H9 (cell line): ENCODE measurements around the gene ABCC4. TPM values are rescaled to one million over a fixed set of nuclear protein-coding genes. Genes with fewer than 3 reads are reported as not detected.

ENCODE experiments used
- DNase-seq: peaks from one replicate; pipeline ENCODE4 v3.0.0-alpha.2; 2017
- H2AFZ ChIP-seq: one replicate; pipeline ENCODE4 v1.6.1; 2013; ENCODE audit warnings: mild to moderate bottlenecking, low read length, control low read depth, moderate library complexity
- H2AK5ac ChIP-seq: 2 replicates; pipeline ENCODE4 v1.6.1; 2013; ENCODE audit warnings: low read length, control low read depth, mixed read lengths; ENCODE audit not compliant: insufficient read length
- H2BK120ac ChIP-seq: one replicate; pipeline ENCODE4 v1.6.1; 2013; ENCODE audit warnings: low read depth, mild to moderate bottlenecking, low read length, control low read depth, inconsistent platforms; ENCODE audit not compliant: poor library complexity, severe bottlenecking
- H2BK12ac ChIP-seq: 2 replicates; pipeline ENCODE4 v1.6.1; 2013; ENCODE audit warnings: low read length, control low read depth, mixed read lengths, low read depth; ENCODE audit not compliant: insufficient read length
- H2BK15ac ChIP-seq: 2 replicates; pipeline ENCODE4 v1.6.1; 2013; ENCODE audit warnings: low read depth, low read length, control low read depth
- H2BK20ac ChIP-seq: one replicate; pipeline ENCODE4 v1.6.1; 2013; ENCODE audit warnings: low read depth, mild to moderate bottlenecking, low read length, control low read depth, inconsistent platforms; ENCODE audit not compliant: poor library complexity, severe bottlenecking
- H2BK5ac ChIP-seq: 2 replicates; pipeline ENCODE4 v1.6.1; 2013; ENCODE audit warnings: low read length, control low read depth, mixed read lengths; ENCODE audit not compliant: insufficient read length
- H3K14ac ChIP-seq: 2 replicates; pipeline ENCODE4 v1.6.1; 2013; ENCODE audit warnings: low read length, control low read depth; ENCODE audit not compliant: insufficient read depth
- H3K18ac ChIP-seq: 2 replicates; pipeline ENCODE4 v1.6.1; 2013; ENCODE audit warnings: low read depth, mild to moderate bottlenecking, mixed read lengths, low read length, control low read depth; ENCODE audit not compliant: insufficient read length
- H3K23ac ChIP-seq: 2 replicates; pipeline ENCODE4 v1.6.1; 2013; ENCODE audit warnings: low read length, control low read depth, mixed read lengths, low read depth; ENCODE audit not compliant: insufficient read length
- H3K23me2 ChIP-seq: 2 replicates; pipeline ENCODE4 v1.6.1; 2013; ENCODE audit warnings: low read depth, mild to moderate bottlenecking, mixed read lengths, low read length, control low read depth; ENCODE audit not compliant: insufficient read length, poor library complexity, severe bottlenecking
- H3K27ac ChIP-seq: 2 replicates; pipeline ENCODE4 v1.5.1; 2013; ENCODE audit warnings: low read length, control low read depth, mixed read lengths, low read depth; ENCODE audit not compliant: insufficient read length
- H3K27me3 ChIP-seq: 2 replicates; pipeline ENCODE4 v1.6.1; 2013; ENCODE audit warnings: low read length, control low read depth, inconsistent platforms; ENCODE audit not compliant: insufficient read depth
- H3K4ac ChIP-seq: 2 replicates; pipeline ENCODE4 v1.6.1; 2013; ENCODE audit warnings: low read depth, mild to moderate bottlenecking, control low read depth, inconsistent platforms, low read length, moderate library complexity
- H3K4me1 ChIP-seq: 2 replicates; pipeline ENCODE4 v1.6.1; 2013; ENCODE audit warnings: low read length, control low read depth, inconsistent platforms; ENCODE audit not compliant: insufficient read depth
- H3K4me2 ChIP-seq: 2 replicates; pipeline ENCODE4 v1.6.1; 2013; ENCODE audit warnings: low read length, control low read depth, mixed read lengths; ENCODE audit not compliant: insufficient read length, insufficient read depth
- H3K56ac ChIP-seq: 2 replicates; pipeline ENCODE4 v1.6.1; 2013; ENCODE audit warnings: low read depth, mild to moderate bottlenecking, mixed read lengths, low read length, control low read depth; ENCODE audit not compliant: insufficient read length
- H3K79me1 ChIP-seq: 2 replicates; pipeline ENCODE4 v1.6.1; 2013; ENCODE audit warnings: low read depth, mild to moderate bottlenecking, moderate library complexity, low read length, control low read depth, inconsistent platforms; ENCODE audit not compliant: insufficient read depth, poor library complexity, severe bottlenecking
- H3K79me2 ChIP-seq: 2 replicates; pipeline ENCODE4 v1.6.1; 2013; ENCODE audit warnings: low read length, control low read depth, inconsistent platforms; ENCODE audit not compliant: insufficient read depth
- H3K9ac ChIP-seq: 2 replicates; pipeline ENCODE4 v1.6.1; 2013; ENCODE audit warnings: low read length, control low read depth, mixed read lengths; ENCODE audit not compliant: insufficient read length; ENCODE audit errors: extremely low read depth
- H3K9me3 ChIP-seq: one replicate; pipeline ENCODE4 v1.6.1; 2013; ENCODE audit warnings: low read depth, low read length, inconsistent platforms; ENCODE audit not compliant: control insufficient read depth
- H3T11ph ChIP-seq: one replicate; pipeline ENCODE4 v1.6.1; 2013; ENCODE audit warnings: mild to moderate bottlenecking, low read length, control low read depth, inconsistent platforms
- H4K20me1 ChIP-seq: one replicate; pipeline ENCODE4 v1.6.1; 2013; ENCODE audit not compliant: control insufficient read depth, insufficient read length, insufficient read depth
- H4K5ac ChIP-seq: 2 replicates; pipeline ENCODE4 v1.6.1; 2013; ENCODE audit warnings: low read depth, mild to moderate bottlenecking, mixed read lengths, low read length, control low read depth; ENCODE audit not compliant: insufficient read length
- H4K8ac ChIP-seq: replicated peaks from 2 replicates; pipeline ENCODE4 v1.6.1; 2013; ENCODE audit warnings: low read length, control low read depth, mixed read lengths, low read depth; ENCODE audit not compliant: insufficient read length
- H4K91ac ChIP-seq: 2 replicates; pipeline ENCODE4 v1.6.1; 2013; ENCODE audit warnings: low read depth, mild to moderate bottlenecking, moderate library complexity, mixed read lengths, low read length, control low read depth; ENCODE audit not compliant: insufficient read length
- H3K27ac Mint-ChIP-seq, 3 experiments: 2 replicates in 2 of 3; 3 replicates in 1 of 3; pipeline ENCODE4 v1.8.0; 2020 to 2021; ENCODE audit warnings: mixed read lengths in 3 of 3, mild to moderate bottlenecking in 1 of 3, moderate library complexity in 1 of 3
- H3K27me3 Mint-ChIP-seq: 2 replicates; pipeline ENCODE4 v1.8.0; 2021; ENCODE audit warnings: low read depth, mild to moderate bottlenecking, moderate library complexity, mixed read lengths
- H3K36me3 Mint-ChIP-seq, 3 experiments: 2 replicates in 2 of 3; 3 replicates in 1 of 3; pipeline ENCODE4 v1.8.0; 2020 to 2021; ENCODE audit warnings: low read depth in 3 of 3, mixed read lengths in 3 of 3; ENCODE audit not compliant: insufficient read depth in 1 of 3
- H3K4me1 Mint-ChIP-seq, 2 experiments: 2 replicates each; pipeline ENCODE4 v1.8.0; 2020; ENCODE audit warnings: mixed read lengths in 2 of 2
- H3K4me3 Mint-ChIP-seq, 2 experiments: 2 replicates in 1 of 2; 3 replicates in 1 of 2; pipeline ENCODE4 v1.8.0; 2020 to 2021; ENCODE audit warnings: mild to moderate bottlenecking in 2 of 2, mixed read lengths in 2 of 2, moderate library complexity in 1 of 2
- H3K9me3 Mint-ChIP-seq, 2 experiments: 2 replicates in 1 of 2; 3 replicates in 1 of 2; pipeline ENCODE4 v1.8.0; 2020; ENCODE audit warnings: mild to moderate bottlenecking in 2 of 2, mixed read lengths in 2 of 2, moderate library complexity in 1 of 2
- CTCF ChIP-seq: fragments of 200-600 bp; sonication (generic); conservative IDR thresholded peaks from 3 replicates; pipeline ENCODE4 v1.8.0; 2021; ENCODE audit warnings: antibody characterized with exemption, mild to moderate bottlenecking
- whole genome bisulfite sequencing: extraction: QIAGEN DNeasy Blood & Tissue Kit; methylation state at CpG from one replicate; pipeline ENCODE4 v1.1.7; 2013; ENCODE audit warnings: missing lambda C conversion rate, low lambda C conversion rate, mixed read lengths; ENCODE audit not compliant: insufficient read length; ENCODE audit errors: extremely low coverage; 5-methylcytosine and 5-hydroxymethylcytosine counted together
- total RNA-seq: library from RNA; stranded (reverse); gene quantifications from 2 replicates; pipeline ENCODE4 v1.2.1, GENCODE V29; 2021

Gene ABCC4
- total RNA-seq, 1 experiment from 2014 or later = 5.9 TPM

GRCh38 chr13:95224064-95224463 is 77.2 kb downstream of the ABCC4 start:
- Histone ChIP-seq H4K5ac (no peak overlapping the region), H3K79me2 (no peaks in the 10 kb centered on the region), H3K9ac (no peak overlapping the region), H3K23me2 (no peaks in the 10 kb centered on the region), H3K27ac (no peak overlapping the region), H3K27me3 (no peaks in the 10 kb centered on the region), H4K20me1 (no peaks in the 10 kb centered on the region), H3K4me1 (0 out of 2 replicates have a peak, but pooled peaks cover under 1% of the 10 kb centered on the region), H3K4ac (no peak overlapping the region), H2BK120ac (no peak overlapping the region), H3T11ph (no peak overlapping the region), H4K91ac (no peak overlapping the region), H2AK5ac (no peak overlapping the region), H3K4me2 (no peak overlapping the region), H2BK15ac (no peak overlapping the region), H3K23ac (no peak overlapping the region), H2BK5ac (no peak overlapping the region), H3K14ac (no peak overlapping the region), H2BK12ac (no peak overlapping the region), H3K56ac (no peak overlapping the region), H3K18ac (no peak overlapping the region), H2AFZ (no peak overlapping the region), H4K8ac (no peak overlapping the region), H3K79me1 (no peaks in the 10 kb centered on the region), H2BK20ac (no peak overlapping the region), H3K9me3 (no peaks in the 10 kb centered on the region)
- TF ChIP-seq CTCF = no peak
- H3K9me3 Mint-ChIP-seq = no peaks in the 10 kb centered on the region
- no peaks in the 10 kb centered on the region for H3K27me3 Mint-ChIP-seq
- H3K4me1 Mint-ChIP-seq = peaks cover 2% of the 10 kb centered on the region in 2 experiments; a peak in 3 of 4 replicates
- no peak overlapping the region for H3K27ac Mint-ChIP-seq
- no peak overlapping the region for H3K4me3 Mint-ChIP-seq
- no peaks in the 10 kb centered on the region for H3K36me3 Mint-ChIP-seq
- no peak for DNase-seq
- no CpG with 5 or more reads among the region's 2 CpGs for whole genome bisulfite sequencing
